Fibroblast of mammary gland (primary cell): Measurements from ENCODE around the gene PKDREJ.

ENCODE experiments used
- DNase-seq: peaks from one replicate; pipeline ENCODE4 v3.0.0-alpha.2; 2010; ENCODE audit warnings: low read depth
- H3K4me3 ChIP-seq: 2 replicates; pipeline ENCODE4 v1.5.1; 2011; ENCODE audit warnings: low read depth, mild to moderate bottlenecking, low read length, moderate library complexity; ENCODE audit not compliant: control insufficient read depth
- CTCF ChIP-seq: conservative IDR thresholded peaks from 2 replicates; pipeline ENCODE4 v1.5.1; 2011; ENCODE audit warnings: low read depth, low read length, inconsistent platforms; ENCODE audit not compliant: control insufficient read depth, insufficient read depth

Gene PKDREJ

GRCh38 chr22:46241396-46242007 is 21.6 kb downstream of the PKDREJ start:
- no peak overlapping the region for H3K4me3 ChIP-seq
- no peak for TF ChIP-seq CTCF
- no peak for DNase-seq

- no peak overlapping the region for H3K4me3 ChIP-seq
- no peak for TF ChIP-seq CTCF
- no peak for DNase-seq
These were observed 22.2 kb downstream of the PKDREJ start for GRCh38 chr22:46240907-46241306.

GRCh38 chr22:46240506-46240905 is 22.6 kb downstream of the PKDREJ start:
- H3K4me3 ChIP-seq, result no peak overlapping the region
- DNase-seq, result no peak
- TF ChIP-seq CTCF, result no peak

GRCh38 chr22:46240073-46240472 is 23.1 kb downstream of the PKDREJ start:
- no peak for TF ChIP-seq CTCF
- H3K4me3 ChIP-seq, result no peak overlapping the region
- DNase-seq, result no peak

- TF ChIP-seq CTCF, result no peak
- no peak for DNase-seq
- no peak overlapping the region for H3K4me3 ChIP-seq
These were observed 23.7 kb downstream of the PKDREJ start for GRCh38 chr22:46239261-46240048.

- TF ChIP-seq CTCF, result no peak
- no peak overlapping the region for H3K4me3 ChIP-seq
- no peak for DNase-seq
These were observed 24.6 kb downstream of the PKDREJ start for GRCh38 chr22:46238541-46238940.
